ENCODE results near the gene FKBP5. TPM values are rescaled to one million over a fixed set of nuclear protein-coding genes. Genes with fewer than 3 reads are reported as not detected.
A peak's percentile ranks its signal among the peaks of the same experiment; 100 is the strongest.

The FKBP5 gene
- polyA plus RNA-seq, 5 donors: 15.8 to 19.5 (median 16.6) TPM

DNA sequence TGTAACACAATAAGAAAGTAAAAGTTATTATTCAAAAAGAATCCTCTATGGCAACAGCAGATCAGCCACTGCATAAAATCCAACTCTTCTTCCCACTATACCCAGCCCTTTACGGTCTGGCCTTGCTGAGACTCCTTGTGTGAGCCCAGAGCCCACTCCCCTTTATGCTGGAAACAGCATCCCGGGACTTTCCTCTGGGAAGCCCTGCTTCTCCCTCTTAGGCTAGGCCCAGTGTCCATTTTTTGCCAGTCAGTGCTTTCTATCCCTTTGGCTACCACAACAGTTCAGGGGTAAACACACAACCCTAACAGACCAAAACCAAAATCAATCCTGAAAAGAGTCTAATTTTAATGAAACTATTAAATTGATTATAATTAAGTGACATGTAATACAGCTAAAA is 20.6 kb downstream of the FKBP5 start:
- DNase-seq: no peak

DNA sequence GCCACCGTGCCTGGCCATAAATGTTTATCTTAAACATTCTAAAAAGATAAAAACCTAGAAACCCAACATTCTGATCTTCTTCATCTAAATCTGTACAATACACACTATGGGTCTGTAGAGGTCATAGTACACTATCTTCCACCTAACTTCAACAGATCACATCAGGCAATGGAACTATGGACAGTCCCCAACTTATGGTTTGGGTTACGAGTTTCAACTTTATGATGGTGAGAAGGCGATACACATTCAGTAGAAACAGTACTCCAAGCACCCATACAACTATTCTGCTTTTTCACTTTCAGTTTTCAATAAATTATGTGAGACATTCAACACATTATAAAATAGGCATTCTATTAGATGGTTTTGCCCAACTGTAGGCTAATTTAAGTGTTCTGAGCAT is 23.1 kb downstream of the FKBP5 start:
- no peak for DNase-seq

DNA sequence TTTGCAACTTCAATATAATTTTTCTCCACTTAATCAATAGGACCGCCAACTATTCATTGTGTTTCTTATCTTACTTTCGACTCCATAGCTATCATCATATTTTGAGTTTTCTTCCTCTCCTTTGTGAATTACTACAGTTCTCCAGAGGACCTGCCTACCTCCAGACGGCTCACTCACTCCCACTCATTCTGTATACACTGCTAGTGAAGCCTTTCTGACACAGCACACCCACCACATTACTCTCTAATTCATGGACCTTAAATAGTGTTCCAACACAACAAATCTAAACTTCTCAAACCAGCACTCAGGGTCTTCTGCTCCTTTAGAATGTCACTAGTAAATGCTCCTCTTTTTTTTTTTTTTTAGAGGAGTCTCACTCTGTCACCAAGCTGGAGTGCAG is 23.8 kb downstream of the FKBP5 start:
- no peak for DNase-seq

DNA sequence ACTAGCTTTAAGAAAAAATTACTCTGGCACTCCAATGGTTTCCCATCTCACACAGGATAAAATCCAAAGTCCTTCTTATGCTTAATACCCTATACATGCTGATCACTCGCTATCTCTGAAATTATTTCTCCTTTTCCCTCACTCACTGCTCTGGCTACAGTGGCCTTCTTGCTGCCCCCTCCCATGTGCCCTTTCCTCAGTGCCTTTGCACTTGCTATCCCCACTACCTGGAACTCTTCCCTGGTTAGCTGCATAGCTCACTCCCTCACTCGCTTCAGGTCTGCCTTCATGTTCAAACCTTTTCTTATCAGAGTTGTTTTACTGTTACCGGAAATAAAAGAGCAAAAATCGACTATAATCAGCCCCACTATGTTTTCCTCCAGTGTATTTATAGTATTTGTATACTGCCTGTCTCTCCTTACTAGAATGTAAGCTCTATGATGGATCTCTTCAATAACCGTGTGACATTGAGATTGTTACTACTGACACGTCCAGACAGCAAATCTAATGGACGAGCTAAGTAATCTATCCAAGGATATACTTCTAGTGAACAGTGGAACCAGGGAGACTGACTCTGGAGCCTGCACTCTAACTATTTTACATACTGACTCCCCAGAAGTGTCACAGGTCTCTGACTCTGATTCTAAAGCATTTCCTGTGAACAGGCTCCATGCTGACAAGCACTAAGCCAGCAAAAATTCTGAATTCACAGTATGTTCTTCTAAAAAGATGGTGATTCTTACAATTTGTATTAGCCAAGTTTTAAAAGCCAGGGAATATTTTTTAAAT is 25.1 kb downstream of the FKBP5 start:
- DNase-seq: no peak

DNA sequence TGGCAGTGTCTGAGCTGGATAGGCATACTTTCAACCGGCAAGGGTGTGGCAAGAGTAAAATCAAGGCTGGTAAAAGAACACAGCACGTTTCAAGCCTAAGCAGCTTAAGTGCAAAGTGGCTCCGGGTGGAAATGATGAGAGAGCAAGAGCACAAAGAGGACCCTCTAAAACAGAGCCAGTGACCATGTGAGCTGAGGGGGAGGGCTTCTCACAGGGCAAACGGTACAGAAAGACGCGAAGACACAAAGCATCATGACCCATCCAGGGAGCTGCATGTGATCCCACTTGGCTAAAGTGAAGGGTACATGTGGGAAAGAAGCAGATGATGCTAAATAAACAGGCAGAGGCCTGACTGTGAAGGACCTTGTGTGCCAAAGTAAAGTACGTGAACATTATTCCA is 25.7 kb downstream of the FKBP5 start:
- no peak for DNase-seq

DNA sequence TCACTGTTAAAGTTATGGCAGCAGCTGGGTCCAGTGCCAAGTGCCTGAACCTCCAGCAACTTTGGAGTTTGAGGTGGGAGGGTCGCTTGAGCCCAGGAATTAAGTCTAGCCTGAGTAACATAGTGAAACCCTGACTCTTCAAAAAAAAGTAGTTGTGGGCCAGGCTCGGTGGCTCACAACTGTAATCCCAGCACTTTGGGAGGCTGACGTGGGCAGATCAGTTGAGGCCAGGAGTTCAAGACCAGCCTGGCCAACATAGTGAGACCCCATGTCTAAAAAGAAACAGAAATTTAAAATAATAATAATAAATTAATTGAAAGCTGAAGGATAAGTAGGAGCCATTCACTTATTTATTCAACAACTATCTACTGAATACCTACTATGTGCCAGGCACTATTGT is 33.8 kb downstream of the FKBP5 start:
- no peak for DNase-seq

DNA sequence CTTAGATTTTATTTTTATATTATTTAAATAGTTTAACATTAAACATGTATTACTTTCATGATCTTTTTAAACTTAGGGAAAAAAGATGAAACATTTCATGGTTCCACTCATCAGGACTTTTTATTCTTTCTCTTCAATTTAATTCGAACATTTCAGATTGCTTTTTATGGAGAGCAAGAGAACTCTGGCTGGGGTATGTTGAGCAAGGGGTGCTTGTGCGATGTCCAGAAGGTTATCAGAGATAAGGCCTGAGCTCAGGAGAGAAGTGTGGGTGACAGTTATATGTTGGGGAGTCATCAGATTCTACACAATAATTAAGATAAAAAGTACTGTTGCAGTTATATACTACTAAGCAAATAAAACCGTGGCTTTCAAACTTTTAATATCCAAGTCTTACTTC is 37.5 kb downstream of the FKBP5 start:
- DNase-seq: no peak

DNA sequence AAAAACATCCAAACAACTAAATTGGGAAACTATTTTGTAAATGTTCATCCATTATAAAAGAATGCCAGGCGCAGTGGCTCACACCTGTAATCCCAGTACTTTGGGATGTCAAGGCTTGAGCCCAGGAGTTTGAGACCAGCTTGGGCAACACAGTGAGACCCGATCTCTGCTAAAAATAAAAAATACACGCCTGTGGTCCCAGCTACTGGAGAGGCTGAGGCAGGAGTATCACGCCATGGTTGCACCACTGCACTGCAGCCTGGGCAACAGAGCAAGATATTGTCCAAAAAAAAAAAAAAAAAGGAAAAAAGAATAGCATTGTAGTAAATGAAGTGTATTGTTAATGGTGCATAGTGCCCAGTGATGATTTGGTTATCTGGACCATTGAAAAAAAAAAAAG is 38.7 kb downstream of the FKBP5 start:
- DNase-seq: no peak

DNA sequence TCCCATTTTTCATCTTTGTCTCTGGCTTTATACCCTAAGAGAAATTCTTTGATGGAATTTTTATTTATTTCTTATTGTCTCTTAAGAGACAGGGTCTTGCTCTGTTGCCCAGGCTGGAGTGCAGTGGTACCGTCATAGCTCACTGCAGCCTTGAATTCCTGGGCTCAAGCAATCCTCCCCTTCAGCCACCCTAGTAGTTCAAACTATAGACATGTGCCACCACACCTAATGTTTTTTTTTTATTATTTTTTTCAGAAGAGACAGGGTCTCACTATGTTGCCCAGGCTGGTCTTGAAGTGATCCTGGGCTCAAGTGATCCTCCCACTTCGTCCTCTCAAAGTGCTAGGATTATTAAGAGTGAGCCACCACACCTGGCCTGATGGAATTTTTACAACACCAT is 40.5 kb downstream of the FKBP5 start:
- DNase-seq: no peak

DNA sequence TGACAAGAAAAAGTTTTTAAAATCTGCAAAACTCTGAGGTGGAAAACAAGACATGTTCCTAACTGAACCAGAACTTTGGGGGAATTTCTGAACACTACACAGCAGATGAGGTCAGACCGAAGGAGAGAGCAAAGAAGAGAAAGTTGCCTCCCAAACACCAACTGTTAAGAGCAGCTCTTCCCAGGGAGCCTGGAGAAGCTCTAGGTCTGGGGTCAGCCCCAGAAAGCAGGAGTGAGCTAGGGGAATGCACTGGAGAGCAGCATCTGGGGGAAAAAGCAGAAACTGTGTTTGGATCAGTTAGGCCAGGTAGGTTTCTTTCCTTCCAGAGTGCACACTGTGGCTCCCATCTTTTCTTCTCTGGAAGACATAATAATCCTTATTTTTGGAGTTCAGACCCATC is 41.3 kb downstream of the FKBP5 start:
- DNase-seq: no peak

DNA sequence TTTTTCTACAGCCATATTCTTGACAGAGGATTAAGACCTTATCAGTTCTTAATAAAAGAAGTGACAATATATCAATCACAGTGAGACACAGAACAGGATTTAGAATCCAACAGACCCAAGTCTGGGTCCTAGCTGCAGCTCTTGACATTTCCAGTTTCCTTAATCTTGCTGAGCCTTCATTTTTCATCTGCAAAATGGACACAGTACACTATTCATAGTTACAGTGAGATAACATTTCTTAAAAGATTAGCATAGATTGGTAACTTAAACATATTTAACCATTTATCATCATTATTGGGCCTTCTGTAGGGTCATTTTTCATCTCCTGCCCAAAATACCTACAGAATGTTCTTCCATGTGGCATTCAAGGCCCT is 45.6 kb downstream of the FKBP5 start:
- DNase-seq: no peak

DNA sequence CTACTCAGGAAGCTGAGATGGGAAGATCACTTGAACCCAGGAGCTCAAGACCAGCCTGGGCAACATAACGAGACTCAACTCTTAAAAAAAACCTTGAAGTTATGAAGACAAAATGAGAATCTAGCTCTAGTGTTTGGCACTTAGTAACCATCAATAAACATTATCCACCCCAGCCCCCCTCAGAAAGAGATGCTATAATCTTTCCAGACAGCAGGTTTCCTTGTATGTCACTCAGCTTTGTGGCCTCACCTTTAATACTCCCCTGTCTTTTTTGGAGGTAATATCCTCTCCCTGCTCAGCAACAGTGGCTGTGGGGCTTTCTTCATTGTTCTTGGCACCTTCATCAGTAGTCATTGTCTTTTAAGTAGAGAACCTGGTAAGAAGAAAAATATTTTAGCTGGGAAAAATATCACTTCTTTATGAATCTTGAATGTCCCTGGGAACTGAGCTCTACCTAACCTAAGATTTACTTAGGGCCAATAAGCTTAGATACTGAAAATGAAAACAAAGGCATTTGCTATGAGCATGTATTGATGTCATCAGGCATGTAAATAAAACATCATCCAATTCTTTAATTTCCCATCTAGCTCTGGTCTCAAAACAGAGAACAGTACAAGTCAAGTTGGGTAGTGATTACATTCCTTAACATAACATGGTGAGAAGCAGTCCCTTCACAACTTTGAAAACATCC is 46.1 kb downstream of the FKBP5 start:
- DNase-seq: no peak

DNA sequence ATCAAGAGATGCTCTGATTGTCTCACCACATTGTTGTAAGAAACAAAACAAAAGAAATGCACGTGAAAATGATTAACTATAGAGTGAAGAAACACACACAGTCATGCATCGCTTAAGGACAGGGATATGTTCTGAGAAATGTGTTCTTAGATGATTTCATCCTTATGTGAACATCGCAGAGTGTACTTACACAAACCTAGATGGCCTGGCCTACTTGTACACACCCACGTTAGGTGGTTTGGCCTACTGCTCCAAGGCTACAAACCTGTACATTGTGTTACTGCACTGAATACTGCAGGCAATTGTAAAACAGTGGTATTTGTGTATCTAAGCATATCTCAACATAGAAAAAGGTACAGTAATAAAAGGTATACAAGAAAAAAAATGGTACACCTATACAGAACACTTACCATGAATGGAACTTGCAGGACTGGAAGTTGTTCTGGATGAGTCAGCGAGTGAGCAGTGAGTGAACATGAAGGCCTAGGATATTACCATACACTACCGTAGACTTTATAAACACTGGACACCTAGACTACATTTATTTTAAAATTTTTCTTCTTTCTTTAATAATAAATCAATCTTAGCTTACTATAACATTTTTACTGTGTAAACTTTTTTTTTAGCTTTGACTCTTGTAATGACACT is 48.6 kb downstream of the FKBP5 start:
- DNase-seq: no peak

DNA sequence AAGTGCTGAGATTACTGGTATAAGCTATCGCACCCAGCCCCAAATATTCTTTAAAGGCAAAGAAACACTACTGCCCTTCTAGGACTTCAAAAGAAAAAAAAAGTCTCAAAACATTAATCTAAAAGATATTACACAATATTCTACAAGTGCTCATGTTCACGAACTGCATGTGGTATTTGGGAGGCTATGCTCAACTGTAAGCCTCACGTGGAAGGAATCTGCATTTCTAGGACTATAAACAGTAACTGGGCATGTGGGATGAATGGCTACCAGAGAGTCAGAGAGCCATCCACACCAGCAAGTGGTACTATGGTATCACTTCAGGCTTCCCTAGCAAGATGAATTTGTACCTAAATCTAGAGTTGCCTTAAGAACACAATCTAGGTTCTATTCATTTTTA is 50.0 kb downstream of the FKBP5 start:
- no peak for DNase-seq

DNA sequence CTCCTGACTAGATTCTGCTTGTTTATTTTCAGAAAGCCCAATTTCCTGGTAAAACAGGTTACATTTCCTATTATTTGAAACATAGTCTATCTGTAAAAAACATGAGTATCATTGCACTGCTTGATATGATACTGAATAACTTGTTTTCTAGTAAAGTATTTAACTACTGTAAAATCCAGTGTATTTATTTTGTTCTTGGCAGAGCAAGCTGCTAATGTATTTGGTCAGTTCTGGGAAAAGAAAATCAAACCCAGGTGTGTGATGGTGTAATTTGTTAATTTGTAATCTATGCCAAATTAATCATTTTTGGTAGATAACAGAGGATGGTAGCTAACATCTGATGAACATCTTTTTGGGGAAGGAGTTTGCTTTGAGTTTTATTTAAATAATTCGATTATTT is 50.8 kb downstream of the FKBP5 start:
- no peak for DNase-seq

DNA sequence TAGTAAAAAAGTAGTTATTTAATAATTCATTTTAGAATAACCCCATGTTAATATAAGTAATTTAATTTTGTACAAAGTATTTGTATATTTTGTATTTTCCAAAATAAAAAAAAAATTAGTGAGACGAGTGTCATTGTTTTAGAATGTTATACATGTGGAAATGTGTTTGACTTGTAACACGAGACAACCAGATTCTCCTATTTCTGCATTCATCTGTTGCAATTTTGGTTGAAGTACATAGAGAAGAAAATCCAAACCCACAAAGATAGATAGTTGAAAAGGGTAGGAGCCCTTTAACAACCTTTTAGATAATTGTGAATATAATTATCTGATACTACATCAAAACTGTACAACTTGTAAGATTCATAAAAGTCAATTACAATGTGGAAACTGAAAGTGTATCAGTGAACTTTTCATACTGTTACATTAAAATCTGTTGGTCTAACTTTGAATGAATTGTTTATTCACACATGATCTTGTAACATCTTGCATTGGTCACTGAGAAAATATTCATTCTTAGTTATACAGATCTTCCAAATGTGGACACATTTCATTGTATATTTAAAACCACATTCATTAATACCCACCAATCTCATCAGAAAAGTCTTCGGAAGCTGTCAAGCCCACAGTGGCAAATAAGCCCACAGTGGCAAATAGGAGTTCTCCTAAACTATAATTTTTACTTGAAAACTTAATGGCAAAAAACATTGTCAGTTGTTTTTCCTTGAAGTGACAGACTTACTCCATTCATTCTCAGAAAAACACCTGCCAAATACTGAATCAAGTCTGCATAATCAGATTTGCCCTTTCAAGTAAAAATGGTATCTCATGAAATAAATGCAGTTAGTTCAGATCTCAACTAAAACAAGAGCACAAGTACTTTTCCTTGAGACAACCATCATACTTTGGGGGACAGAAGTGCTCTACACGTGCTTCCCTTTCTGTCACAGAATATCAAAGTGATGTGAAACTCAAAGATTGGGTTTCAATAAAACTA is 52.8 kb downstream of the FKBP5 start:
- DNase-seq: no peak

DNA sequence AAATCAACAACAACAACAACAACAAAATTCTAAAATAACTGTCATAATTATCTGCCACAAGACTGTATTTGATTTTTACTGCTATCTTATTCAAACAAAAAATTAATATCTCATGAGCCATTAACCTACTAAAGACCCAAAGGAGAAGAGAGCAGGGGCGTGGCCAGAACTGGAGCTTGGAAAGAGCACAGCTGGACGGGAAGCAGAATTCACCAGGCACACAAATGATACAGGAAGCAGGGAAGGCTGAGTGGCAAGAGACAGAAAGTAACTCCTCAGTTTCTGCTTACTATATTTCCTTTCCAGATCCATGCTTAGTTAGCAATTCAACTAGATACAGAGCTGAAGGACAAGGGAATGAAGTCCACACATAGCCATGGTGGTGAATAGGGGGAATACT is 54.4 kb downstream of the FKBP5 start:
- DNase-seq: peak in 1 of 2 donors; percentile 6

DNA sequence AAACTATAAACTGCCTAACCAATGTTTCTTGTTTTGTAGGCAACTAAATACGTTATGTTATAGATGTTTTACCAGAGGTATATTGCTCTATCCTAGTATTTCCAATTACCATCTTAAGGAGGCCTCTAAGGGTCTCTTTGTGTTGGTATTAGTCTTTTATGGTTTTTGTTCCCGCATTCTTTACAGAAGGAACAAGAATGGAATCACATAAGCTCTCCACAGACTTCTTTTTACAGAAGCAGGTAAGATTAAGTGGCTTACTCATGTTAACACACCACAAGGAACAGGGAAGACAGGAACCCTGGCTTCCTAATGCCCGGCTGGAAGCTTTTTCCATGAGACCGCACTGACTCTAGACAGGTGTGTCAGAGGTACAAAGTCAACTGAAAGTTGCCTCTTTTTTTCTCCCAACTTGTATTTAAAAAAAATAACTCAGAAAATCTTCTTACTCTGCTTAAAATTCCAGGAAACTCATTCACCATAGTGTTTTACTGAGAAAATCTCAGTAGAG is 55.1 kb downstream of the FKBP5 start:
- DNase-seq: no peak

DNA sequence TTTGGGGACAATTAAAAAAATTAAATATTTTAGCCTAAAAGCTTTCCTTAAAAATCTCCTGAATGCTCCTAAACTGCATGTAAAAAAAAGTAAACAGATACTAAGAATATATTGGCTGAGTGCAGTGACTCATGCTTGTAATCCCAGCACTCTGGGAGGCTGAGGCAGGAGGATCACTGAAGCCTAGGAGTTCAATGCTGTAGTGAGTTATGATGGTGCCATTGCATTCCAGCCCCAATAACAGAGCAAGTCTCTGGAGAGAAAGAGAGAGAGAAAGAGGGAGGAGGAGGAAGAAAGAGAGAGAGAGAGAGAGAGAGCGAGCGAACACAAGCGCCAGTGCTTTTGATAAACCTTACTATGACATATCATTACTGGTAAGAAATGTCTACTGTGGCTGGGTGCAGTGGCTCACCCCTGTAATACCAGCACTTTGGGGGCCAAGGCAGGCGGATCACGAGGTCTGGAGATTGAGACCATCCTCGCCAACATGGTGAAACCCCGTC is 58.8 kb downstream of the FKBP5 start:
- no peak for DNase-seq

DNA sequence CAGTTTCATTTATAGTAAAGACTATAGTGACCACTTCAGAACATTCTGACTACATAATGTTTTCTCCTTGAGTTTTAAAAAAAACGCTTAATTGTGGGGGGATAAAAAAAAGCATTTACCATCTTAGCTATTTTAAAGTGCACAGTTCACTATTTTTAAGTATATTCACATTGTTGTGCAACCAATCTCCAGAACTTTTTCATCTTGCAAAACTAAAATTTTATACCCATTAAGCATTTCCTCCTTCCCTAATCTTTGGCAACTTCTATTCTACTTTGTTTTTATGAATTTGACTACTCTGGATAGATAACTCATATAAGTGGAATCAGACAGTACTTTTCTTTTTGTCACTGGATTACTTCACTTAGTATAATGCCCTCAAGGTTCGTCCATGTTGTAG is 62.3 kb downstream of the FKBP5 start:
- no peak for DNase-seq

DNA sequence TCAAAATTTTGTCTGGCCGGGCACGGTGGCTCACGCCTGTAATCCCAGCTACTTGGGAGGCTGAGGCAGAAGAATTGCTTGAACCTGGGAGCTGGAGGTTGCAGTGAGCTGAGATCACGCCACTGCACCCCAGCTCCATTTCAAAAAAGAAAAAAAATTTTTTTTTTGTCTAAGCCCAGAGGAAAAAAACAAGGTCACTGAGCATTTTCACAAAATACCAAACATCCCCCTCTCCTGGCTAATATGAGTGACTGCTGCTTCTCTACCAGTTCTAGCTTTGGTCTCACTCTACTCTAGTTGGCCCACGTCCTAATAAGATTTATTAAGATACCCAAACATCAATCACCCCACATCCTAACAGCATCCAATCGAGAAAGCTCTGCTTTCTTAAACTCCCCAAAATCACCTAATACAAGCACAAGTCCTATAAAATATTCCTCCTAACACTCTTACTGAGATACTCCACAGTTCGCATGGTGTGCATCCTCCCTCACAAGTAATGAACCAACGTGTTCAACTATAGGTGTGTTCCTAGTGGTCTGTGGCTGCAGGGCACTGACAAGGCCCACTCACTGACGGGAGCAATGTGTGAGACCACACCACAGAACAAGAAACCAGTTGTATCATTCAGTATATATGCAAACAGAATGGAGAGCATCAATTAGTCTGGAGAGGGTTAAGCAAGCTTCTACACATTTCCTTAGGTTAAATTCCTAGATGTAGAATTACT is 64.2 kb downstream of the FKBP5 start:
- DNase-seq: no peak
